Measurements from ENCODE around the gene CFAP45. TPM values are rescaled to one million over a fixed set of nuclear protein-coding genes. Genes with fewer than 3 reads are reported as not detected.

Gene CFAP45
- total and polyA plus RNA-seq, 12 donors: 0.17 to 1.5 (median 0.56) TPM

- no peak overlapping the region for H3K27ac ChIP-seq
- intact Hi-C loops (cut with DNase I): no loop called here
- peaks cover 0 to 6% (median 0%) of the 10 kb centered on the region in 9 donors for H3K36me3 ChIP-seq
- H3K9me3 ChIP-seq: no peaks in the 10 kb centered on the region
- no peak for TF ChIP-seq CTCF (IDR thresholded peaks at IDR 0.05)
- no peaks in the 10 kb centered on the region for H3K27me3 ChIP-seq
- WGBS, 2 donors: 86 to 90% methylated on average over 2 of the region's 2 CpGs
- peaks cover 4 to 31% (median 17%) of the 10 kb centered on the region in 9 donors for H3K4me1 ChIP-seq
- no peak for ATAC-seq
- no peak overlapping the region for H3K4me3 ChIP-seq
- DNase-seq: no peak
Observed at GRCh38 chr1:159864262-159864661, 35.7 kb downstream of the CFAP45 start.

- DNase-seq (no peak), ATAC-seq (no peak)
- TF ChIP-seq CTCF (IDR thresholded peaks at IDR 0.05): no peak
- H3K4me3 ChIP-seq: no peak within 1 kb of the TSS
- no peaks in the 10 kb centered on the region for H3K9me3 ChIP-seq
- intact Hi-C loops (cut with DNase I): loop anchor here in 1 of 10 donors (2.0 kb wide), 2 partner anchors 20 to 64 kb away; no protein-coding TSS in a partner anchor
- H3K36me3 ChIP-seq: peaks cover 0 to 6% (median 0%) of the 10 kb centered on the region in 9 donors
- peaks cover under 1 to 14% (median 4%) of the 10 kb centered on the region in 9 donors for H3K4me1 ChIP-seq
- whole genome bisulfite sequencing, 2 donors: 77 to 81% methylated on average over 4 of the region's 4 CpGs
- no peaks in the 10 kb centered on the region for H3K27me3 ChIP-seq
- no peak within 1 kb of the TSS for H3K27ac ChIP-seq
Observed at GRCh38 chr1:159862557-159862956, 37.4 kb downstream of the CFAP45 start, which contains the start of gene VSIG8. Gene VSIG8 (minus strand): TSS chr1:159862657. CDS start chr1:159862521, 136 bp downstream.

- ATAC-seq (no peak), DNase-seq (no peak)
- no peak for TF ChIP-seq CTCF (IDR thresholded peaks at IDR 0.05)
- Histone ChIP-seq H3K27me3 (no peaks in the 10 kb centered on the region), H3K36me3 (peaks cover 0 to 6% (median 0%) of the 10 kb centered on the region in 9 donors), H3K27ac (no peak overlapping the region), H3K9me3 (no peaks in the 10 kb centered on the region), H3K4me3 (no peak overlapping the region), H3K4me1 (peaks cover 0 to 8% (median 0%) of the 10 kb centered on the region in 9 donors)
- intact Hi-C loops (cut with DNase I): loop anchor here in 1 of 10 donors (2.0 kb wide), 2 partner anchors 21 to 65 kb away; no protein-coding TSS in a partner anchor
- 84 to 93% methylated on average over 5 of the region's 5 CpGs for WGBS, 2 donors
Observed at GRCh38 chr1:159862031-159862430, 37.9 kb downstream of the CFAP45 start.

GRCh38 chr1:159861218-159861617 lies 38.7 kb downstream of the CFAP45 start:
- no peak overlapping the region for H3K4me3 ChIP-seq
- no peak for DNase-seq
- WGBS, 2 donors: 78 to 81% methylated on average over 8 of the region's 8 CpGs
- no peaks in the 10 kb centered on the region for H3K27me3 ChIP-seq
- no peak overlapping the region for H3K27ac ChIP-seq
- ATAC-seq: no peak
- no peaks in the 10 kb centered on the region for H3K9me3 ChIP-seq
- TF ChIP-seq CTCF (IDR thresholded peaks at IDR 0.05): no peak
- H3K4me1 ChIP-seq: peaks cover 0 to 8% (median 0%) of the 10 kb centered on the region in 9 donors
- peaks cover 0 to 8% (median 0%) of the 10 kb centered on the region in 9 donors for H3K36me3 ChIP-seq
- intact Hi-C loops (cut with DNase I): no loop called here

All from heart right ventricle (tissue), 16 donors.